ENCODE data around the gene NAXE.
A peak's percentile ranks its signal among the peaks of the same experiment; 100 is the strongest.
"Not testable (repeated sequence)": the region's sequence is repeated elsewhere in the genome, so short reads cannot be mapped to it uniquely, and the experiment has no call there.

Gene NAXE

DNA sequence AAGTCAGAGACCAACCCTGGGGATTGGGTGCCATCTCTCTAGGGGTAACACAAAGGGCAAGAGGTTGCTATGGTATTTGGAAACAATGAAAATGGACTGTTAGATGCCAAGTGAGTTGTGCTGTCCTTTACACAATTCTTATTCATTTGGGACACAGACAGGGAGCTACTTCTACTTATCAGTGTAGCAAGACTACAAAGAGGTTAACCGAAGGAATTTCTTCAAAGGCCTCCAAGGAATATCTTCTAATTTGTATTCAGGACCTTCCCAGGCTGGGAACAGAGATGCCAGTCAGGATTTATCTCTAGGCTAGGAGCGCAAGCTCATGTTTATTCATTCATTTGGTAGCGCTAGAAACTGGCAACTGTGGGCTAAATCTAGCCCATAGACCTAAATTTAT lies 2.6 kb downstream of the NAXE start:
- no peak for DNase-seq

DNA sequence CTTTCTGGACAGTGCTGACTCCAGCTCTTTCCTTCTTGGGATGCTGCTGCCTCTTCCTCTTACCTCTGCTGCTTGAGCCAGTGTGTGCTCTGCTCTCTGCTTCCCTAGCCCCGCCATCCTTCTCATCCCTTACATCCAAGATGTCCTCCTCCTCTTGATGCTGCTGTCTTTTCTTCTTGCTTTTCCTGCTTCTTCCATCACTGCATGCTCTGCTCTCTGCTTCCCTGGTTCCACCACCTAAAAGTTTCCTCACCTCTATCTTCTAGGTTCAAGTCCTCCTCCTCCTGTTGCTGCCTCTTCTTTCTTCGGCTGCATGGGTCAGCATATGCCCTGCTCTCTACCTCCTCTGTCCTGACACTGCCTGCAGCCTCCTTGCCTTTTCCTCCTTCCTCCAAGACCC lies 3.4 kb downstream of the NAXE start:
- DNase-seq = no peak

DNA sequence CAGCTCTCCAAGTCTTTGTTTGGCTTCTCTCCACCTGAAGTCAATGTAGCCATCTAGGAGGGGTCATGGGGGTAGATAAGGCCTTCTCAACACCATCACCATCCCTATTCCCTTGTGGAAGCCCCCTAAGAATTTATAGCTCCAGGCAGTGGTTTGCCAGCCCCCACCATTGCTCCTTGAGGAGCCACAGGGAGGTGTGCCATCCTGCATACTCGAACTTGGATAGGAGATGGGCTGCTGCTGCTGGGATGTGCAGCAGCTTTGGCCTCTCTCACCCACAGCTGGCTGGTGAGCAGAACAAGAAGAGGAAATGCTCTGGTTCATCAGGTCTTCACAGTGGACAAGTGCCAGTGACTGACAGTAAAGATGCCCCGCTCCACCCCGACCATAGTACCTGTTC lies 4.8 kb downstream of the NAXE start:
- no peak for DNase-seq

DNA sequence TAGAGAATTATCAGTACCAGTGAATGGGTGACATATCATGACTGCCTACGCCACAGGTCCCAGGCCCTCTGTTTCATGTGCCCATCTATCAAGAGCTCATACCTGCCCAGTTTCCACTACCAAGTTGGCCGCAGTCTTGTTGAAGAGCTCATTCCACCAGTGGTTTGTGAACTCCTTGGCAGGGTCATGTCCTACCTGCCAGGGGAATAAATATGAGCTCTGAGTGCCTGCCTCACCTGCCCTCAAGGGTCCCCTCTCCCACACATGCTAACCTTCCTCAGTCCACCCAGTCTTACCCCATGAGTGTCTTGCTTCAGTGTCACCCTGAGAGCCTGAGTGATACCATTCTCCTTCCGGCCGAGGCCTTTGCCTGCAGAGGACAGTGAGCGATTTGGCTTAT lies 6.5 kb downstream of the NAXE start:
- no peak for DNase-seq

DNA sequence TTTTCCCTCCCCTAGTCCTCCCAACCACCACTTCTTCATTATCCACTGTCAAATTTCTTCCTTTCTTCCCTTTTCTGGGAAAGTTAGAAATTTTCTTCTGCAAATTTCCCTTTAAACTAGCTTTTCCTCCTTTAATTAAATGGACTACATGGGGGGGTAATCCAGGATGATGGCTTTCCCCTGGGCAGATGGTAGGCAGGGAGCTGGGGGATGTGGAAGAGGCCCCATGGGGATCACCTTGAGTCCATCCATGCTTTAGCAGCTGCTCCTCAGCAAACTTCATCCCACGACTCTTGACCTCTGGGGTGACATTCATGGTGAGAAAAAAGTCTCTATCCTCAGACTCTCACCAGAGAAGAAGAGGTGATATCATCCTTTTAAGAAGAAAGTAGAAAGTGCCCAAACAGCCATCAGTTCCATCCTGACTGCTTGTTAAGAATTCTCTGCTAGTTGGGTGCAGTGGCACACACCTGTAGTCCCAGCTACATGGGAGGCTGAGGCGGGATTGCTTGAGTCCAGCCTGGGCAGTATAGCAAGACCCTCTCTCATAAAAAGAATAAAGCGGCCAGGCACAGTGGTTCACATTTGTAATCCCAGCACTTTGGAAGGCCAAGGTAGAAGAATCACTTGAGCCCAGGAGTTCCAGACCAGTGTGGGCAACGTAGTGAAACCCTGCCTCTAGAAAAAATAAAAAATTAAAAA lies 7.3 kb downstream of the NAXE start:
- no peak for DNase-seq

DNA sequence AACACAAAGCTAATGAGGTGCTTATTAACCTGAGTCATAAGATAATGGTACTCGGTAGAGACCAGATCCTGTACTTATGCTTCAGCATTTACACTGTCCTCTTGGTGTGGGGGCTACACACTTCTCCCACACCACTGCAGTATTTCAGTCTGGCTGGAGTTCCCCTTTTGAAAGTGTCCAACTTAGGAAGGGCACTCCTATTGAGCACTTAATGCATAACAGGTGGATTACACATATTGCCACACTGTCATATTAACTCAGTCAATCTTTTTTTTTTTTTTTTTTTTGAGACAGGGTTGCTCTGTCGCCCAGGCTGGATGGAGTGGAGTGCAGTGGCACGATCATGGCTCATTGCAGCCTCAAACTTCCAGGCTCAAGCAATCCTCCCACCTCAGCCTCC lies 8.2 kb downstream of the NAXE start:
- DNase-seq = no peak

DNA sequence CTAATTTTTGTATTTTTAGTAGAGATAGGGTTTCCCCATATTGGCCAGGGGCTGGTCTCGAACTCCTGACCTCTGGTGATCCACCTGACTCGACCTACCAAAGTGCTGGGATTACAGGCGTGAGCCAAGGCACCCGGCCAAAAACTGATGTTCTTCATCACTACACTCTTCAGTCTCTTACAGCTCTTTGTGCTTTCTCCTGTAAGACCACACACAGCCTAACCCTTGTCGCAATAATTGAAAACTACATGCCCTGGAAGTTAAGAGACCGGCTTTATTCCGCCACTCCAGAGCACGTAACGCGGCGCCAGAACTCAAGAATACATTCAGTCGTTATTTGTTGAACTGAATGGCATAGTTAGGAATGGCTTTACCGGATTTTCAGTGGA lies 9.2 kb downstream of the NAXE start:
- no peak for DNase-seq

DNA sequence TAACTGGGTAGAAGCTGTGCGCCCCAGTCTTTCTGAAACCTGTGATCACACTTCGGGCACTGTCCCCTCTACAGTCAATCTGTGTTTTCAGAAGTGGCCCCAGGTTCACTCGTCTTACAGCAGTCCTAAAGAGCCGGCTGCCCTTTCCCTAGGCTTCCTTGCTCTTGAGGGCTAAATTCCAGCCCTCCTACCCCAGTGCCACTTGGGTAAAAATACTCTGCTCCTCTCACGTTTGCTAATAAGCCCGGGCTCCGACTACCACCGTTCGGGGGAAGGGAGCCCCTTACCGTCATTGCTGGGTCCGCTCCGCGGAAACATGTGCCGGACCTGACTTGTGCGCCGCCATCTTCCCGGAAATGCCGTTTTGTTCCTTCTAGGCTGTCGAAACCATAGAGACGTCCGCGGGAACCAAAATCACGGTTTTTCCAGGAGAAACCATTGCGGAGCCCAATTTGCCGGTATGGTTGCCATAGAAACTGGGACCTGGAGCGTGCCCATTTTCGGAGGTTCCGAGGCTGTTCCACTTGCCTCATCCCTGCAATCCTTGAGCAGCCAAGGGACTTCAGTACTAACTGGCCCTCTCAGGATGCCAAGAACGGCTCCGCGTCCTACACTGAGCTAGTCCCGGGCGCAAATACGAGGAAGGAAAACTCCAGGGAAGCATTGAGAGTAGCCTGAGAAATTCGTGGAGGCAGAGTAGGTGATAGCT lies 9.7 kb downstream of the NAXE start, which contains the start of gene GPATCH4:
TSS of gene GPATCH4 (minus strand) at position 358 of the 709 bp plus-strand sequence.
- DNase-seq = peak; percentile 81

DNA sequence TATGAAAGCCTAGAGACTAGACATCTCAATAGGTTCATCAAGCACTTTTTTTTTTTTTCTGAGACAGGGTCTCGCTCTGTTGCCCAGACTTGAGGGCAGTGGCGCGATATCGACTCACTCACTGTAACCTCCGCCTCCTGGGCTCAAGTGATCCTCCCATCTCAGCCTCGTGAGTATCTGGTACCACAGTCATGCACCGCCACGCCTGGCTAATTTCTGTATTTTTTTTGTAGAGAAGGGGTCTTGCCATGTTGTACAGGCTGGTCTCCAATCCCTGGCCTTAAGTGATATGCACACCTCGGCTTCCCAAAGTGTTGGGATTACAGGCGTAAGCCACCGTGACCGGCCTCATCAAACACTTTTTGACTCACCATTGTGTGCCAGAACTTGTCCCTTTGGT lies 10.3 kb downstream of the NAXE start:
- DNase-seq = no peak

DNA sequence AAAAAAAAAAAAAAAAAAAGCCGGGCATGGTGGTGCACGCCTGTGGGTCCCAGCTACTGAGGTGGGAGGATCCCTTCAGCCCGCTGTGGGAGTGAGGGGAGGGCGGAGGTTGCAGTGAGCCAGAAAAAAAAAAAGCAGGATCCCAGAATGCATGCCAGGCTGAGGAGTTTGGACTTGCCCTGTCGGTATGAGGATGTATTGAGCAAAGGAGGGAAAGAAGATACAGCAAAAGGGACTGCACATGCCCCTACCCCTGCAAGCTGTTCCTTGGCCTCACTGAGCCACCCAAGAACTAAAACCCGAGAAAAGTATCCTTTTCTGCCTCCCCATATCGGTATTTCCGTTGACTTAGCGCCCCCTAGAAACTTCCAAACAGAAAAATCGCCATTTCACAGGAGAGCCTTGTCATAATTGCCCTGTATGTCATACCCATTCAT lies 11.0 kb downstream of the NAXE start:
- no peak for DNase-seq

DNA sequence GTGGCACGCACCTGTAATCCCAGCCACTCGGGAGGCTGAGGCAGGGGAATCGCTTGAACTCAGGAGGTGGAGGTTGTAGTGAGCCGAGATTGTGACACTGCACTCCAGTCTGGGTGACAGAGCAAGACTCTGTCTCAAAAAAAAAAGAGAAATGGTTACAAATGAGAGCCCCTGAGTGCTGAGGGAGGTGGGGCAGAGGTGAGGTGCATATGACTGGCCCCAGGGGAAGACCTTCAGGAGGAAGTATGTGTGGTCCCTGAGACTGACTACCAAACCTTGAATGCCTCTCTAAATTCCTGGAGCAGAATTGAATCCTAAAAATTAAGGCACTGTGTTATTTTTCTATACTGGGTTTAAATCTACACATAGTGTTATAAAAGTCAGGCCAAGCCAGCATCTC lies 15.8 kb downstream of the NAXE start:
- DNase-seq = not testable (repeated sequence)

DNA sequence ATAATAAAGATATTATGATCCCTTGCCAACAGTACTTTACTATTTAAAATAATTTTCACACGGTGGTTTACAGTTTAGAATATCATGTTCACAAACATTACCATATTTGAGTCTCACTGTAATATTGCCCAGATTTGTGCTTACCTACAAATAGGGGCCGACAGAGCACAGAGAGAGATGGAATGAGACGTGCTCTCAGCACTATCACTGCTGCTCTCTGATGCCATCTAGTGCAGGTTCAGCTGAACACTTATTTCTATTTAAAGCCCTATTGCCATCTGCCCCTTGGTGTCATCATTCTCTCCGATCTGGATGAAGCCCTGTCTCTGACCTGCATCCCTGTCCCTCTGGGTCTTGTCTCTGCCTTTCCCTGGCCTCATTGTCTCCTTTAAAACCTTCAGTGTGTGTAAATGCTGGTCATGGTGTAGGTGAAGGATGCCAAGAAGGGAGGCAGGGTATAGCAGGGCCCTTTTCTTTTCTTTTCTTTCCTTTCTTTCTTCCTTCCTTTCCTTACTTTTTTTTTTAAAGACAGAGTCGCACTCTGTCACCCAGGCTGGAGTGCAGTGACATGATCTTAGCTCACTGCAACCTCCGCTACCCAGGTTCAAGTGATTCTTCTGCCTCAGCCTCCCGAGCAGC lies 16.6 kb downstream of the NAXE start:
- no peak for DNase-seq

DNA sequence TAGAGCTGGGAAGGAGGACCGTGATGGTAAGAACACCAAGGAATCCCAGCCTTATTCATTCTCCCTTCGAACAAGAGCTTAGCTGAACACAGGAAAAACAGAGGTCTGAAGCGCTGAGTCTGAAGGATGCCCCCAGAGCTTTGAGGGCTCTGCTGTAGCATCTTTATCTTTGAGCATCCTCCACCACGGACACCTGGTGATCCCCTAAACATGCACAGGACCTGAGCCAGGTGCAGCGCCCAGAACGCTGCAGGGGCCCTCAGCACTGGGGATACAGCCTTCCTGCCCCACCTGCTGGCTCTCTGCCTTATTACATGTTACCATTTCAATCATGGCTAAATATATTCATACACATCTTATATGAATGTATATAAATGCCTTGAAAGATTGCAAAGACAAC lies 17.4 kb downstream of the NAXE start:
- DNase-seq = no peak

DNA sequence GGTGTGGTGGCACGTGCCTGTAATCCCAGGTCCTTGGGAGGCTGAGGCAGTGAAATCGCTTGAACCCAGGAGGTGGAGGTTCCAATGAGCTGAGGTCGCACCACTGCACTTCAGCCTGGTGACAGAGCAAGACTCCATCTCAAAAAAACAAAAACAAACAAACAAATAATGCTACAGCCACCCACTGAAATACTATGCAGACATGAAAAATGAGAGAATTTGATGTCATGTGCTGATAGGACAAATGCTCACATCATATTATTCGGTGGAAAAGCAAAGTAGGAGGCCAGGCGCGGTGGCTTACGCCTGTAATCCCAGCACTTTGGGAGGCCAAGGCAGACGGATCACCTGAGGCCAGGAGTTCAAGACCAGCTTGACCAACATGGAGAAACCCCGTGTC lies 18.5 kb downstream of the NAXE start:
- DNase-seq = not testable (repeated sequence)

DNA sequence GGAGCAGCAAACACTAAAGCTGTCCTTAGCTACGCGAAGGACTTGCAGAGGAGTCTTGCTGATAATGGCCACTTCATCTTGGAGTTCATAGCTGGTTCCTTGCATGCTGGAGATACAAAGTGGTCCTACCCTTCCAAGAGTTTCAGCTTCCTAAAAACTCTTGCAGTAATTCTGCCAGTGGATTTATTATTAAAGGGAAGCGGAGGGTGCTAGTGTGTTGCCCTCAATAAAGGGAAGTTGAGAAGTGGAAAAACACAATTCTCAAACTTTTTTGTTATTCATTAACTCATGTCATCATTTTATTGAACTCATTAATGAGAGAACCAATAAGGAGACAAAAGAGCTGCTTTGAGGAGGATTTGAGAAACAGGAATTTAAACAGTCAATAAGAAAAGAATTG lies 21.1 kb downstream of the NAXE start:
- DNase-seq = no peak

DNA sequence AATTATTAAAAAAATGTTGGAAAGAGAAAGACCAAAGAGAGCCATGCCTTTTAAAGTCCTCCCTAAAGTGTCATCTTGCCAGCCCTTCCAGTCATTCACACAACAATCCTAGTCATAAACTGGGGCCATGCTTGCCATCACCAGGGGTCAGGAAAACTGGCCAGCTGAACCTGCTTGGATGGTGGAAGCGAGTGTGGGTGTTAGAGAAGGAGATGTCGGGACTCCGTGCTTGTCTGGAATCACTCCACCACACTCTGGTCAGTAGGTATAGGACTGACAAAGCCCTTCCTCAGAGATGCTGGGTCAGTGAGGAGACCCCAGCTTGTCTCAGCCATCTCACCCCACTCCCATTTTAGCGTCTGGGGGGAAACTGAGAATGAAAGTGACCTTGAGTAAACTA lies 24.4 kb downstream of the NAXE start:
- no peak for DNase-seq

DNA sequence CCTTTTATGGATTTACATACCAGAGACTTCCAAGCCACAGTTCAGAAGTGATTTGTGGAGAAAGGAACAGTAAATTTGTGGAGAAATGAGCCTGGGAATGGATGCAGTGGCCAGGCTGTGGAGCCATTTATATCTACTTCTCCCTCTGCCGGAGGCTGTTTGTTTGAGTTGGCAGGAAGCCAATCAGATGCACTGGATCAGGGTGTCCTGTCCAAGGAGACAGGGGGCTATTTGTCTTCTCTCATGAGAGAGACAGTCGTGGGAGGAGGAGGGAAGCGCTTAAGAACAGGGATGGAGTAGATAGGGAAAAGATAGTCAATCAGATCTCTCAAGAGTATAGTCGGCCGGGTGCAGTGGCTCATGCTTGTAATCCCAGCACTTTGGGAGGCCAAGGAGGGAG lies 24.9 kb downstream of the NAXE start:
- DNase-seq = peak; percentile 41

DNA sequence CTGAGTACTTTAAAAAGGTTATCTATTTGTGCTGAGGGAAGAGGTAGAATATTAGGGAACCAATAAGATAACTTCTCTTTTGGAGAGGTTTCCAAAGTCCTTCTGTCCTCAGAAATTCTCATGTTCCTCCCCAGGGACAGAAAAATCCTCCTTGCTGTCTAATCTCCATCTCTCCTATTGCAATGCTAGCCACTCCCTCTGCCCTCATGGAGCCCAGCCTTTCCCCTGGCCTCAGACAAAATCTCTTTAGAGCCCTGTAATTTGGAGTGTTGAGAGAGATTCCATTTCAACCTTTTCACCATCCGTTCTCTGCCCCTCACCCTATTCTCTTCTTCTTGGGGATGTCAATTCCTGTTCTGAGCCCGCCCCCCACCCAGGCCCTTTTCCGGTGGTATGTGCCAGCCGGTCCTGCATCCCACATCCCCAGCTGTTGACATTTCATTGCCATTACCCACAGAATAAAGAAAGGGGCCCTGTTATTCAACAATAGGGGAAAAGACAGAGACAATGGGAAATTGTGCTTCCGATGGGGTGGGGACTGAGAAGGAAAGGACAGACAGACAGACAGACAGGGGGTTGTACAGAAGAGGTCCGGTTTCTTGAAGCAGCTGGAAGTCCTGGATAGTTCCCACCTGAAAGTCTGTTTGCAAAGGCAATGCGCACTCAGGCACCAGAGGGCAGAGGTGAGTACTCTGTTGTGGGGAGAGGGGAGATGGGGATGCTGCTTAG lies 27.4 kb downstream of the NAXE start, which contains the start of gene HAPLN2:
TSS of gene HAPLN2 (plus strand) at position 563 of the 729 bp plus-strand sequence. CDS start 4,076 bp downstream, outside the sequence.
- DNase-seq = no peak

DNA sequence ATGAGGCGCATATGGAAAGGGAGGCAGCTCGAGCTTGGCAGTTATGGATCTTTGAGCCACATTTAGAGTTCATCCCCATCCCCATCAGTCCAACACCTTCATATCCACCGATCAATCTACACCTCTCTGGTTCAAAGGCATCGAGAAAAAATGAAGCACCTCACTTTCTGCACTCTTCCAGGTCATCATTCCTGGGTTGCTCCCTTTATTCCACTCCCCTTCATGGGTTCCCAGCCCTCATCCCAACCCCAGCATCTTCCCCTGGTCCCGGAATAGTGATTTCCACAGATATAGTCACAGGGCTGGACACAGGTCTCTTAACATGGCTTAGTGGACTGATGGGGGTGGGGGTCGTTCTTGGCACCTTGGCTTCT lies 28.0 kb downstream of the NAXE start:
- no peak for DNase-seq

DNA sequence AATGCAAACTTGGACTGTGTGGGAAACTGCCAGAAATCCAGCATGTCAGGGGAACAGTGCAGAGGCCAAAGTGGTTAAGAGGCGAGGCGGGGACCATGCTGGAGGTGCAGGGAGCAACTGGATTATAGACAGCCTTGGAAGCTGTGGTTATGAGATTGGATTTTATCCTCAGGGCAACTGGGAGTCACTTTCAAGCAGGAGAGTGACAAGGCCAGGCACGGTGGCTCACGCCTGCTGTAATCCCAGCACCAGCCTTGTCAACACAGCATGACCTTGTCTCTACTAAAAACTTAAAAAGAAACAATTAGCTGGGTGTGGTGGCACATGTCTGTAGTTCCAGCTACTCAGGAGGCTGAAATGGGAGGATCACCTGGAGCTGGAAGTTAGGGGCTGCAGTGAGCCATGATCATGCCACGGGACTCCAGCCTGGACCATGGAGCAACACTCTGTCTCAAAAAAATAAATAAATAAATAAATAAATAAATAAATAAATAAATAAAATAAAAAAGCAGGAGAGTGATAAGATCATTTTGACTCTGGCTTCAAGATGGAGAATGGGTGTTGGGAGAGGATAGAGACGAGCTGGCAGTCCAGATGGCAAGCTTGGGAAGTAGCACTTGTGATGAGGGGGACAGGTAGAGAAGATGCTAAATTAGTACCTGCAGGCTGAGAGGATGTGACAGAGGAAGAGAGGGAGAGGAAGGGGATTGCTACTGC lies 31.2 kb downstream of the NAXE start:
- DNase-seq = no peak

DNA sequence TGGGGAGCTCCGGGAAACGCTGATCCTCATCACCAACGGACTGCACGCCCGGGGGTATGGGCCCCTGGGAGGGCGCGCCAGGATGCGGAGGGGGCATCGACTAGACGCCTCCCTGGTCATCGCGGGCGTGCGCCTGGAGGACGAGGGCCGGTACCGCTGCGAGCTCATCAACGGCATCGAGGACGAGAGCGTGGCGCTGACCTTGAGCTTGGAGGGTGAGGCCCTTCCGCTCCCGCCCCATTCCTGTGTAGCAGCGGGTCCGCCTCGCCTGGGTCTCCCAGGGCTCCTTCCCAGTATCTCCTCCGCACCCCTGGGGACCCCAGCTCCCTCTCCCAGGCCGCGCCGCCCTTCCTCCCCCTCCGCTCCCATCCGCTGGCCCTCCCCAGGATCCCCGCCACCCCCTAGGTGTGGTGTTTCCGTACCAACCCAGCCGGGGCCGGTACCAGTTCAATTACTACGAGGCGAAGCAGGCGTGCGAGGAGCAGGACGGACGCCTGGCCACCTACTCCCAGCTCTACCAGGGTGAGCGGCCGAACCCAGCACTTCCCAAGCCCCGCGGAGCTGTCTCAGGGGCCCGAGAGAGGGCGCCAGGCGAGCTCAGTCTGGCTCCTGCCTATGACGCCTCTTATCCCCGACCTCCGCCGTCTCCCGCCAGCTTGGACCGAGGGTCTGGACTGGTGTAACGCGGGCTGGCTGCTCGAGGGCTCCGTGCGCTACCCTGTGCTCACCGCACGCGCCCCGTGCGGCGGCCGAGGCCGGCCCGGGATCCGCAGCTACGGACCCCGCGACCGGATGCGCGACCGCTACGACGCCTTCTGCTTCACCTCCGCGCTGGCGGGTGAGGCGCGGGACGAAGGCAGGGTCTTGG lies 32.6 kb downstream of the NAXE start:
- DNase-seq = peak; percentile 44
